Activated CD4-positive, CD25-positive, alpha-beta regulatory T cell (primary cell): ENCODE measurements around the gene PDE4D.

Experiments
- DNase-seq, 4 experiments: peaks; one replicate each; lab custom pipeline; 2025; lab: John Stamatoyannopoulos, UW

Gene PDE4D

GRCh38 chr5:58929726-58930125 is 963.8 kb downstream of the PDE4D start:
- no peak for DNase-seq

GRCh38 chr5:58927938-58928337 is 965.6 kb downstream of the PDE4D start:
- DNase-seq = no peak

GRCh38 chr5:58927181-58927580 is 966.3 kb downstream of the PDE4D start:
- no peak for DNase-seq

GRCh38 chr5:58926541-58926935 is 967.0 kb downstream of the PDE4D start:
- DNase-seq = no peak

GRCh38 chr5:58925627-58926540 is 967.6 kb downstream of the PDE4D start:
- no peak for DNase-seq

- no peak for DNase-seq
Measured at GRCh38 chr5:58924306-58924705, 969.2 kb downstream of the PDE4D start.

GRCh38 chr5:58923355-58923754 is 970.2 kb downstream of the PDE4D start:
- DNase-seq = no peak

- DNase-seq = no peak
Measured at GRCh38 chr5:58922461-58923171, 970.9 kb downstream of the PDE4D start.

GRCh38 chr5:58921159-58921558 is 972.4 kb downstream of the PDE4D start:
- no peak for DNase-seq

- no peak for DNase-seq
Measured at GRCh38 chr5:58919833-58920232, 973.7 kb downstream of the PDE4D start.
